SIG-M5 treated with dmso at 0.1 percent for 504 hours (cell line): ENCODE measurements around the gene SSTR5.
"Not testable (repeated sequence)": the region's sequence is repeated elsewhere in the genome, so short reads cannot be mapped to it uniquely, and the experiment has no call there.

ENCODE experiments used
- DNase-seq: peaks from one replicate; lab custom pipeline; 2025; ENCODE audit not compliant: unreplicated experiment; lab: John Stamatoyannopoulos, UW

SSTR5 gene

DNA sequence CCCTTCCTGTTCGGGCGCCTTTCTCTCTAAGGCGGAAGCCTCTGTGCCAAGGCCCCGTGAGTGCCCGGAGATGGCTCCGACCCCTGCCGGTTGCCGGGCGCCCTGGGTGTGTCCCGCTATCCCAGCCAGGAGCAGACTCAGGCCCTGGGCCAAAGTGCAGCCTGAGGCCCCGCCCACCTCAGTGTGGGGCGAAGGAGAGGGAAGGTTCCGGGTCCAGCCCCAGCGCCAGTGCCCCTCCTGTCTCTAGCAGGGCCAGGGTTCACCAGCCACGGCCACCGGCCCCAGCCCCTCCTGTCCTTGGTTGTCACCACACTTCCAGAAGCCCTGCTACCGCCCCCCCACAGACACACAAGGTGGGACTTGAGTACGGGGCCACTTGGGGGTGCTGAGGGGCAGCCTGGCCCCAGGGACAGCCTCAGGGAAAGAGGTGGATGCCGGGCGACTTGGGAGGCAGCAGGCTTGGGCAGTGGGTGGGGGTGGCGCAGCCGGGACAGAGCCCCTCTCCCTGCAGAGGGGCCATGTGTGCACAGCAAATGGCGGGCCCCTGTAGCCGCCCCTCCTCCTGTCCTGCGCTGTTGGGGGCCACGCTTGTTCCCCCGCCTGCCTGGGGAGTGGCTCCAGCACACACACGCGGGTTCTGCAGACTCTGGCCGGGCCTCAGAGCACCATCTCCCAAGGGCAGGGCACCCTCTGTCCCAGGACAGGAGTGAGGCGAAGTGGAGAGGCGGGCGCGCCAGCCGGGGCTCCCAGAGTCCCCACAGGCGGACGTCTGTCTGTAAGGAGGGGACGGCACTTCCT lies 17.5 kb downstream of the SSTR5 start:
- DNase-seq: no peak

DNA sequence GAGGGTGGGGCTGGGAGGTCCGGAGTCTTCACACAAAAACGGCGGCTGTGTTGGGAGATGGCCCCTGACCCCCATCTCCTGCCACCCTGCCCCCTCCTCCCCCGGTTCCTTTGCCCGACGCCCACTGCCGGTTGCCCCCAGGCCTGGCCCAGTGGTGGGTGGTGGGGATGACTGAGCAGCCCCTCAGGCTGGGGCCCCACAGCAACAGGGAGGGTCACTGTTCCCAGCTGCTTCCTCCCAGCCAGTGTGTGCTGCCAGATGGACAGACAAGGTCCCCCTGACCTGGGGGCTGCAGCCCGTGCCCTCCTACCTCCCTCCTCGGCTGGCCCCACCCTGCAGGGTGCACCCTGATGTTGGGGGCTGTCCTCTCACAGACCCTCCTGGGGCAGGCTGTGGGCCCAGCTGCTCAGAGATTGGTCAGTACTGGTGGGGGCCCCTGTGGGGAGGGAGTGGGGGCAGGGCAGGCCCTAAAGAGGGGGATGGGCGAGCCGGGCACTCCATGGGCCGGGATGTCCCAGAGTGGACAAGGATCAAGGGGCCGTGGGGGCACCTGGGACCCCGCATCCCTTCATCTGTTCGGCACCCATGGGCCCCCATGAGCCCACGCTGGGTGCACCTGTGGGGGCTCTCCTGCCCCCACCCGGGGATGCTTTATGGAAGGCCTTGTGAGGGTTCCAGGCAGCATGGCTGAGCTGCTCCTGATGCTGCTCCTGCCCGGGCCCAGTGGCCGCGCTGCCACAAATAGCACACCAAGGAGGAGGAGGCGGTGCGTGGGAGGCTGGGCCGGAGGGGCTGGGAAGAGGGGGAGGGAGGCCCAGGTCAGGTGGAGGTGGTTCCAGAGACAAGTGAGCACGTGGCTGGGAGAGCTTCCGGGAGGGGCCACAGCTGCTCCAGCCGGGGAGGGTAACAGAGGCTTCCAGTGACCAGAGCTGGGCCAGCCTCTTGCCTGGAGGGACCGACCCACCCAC lies 18.4 kb downstream of the SSTR5 start:
- no peak for DNase-seq

DNA sequence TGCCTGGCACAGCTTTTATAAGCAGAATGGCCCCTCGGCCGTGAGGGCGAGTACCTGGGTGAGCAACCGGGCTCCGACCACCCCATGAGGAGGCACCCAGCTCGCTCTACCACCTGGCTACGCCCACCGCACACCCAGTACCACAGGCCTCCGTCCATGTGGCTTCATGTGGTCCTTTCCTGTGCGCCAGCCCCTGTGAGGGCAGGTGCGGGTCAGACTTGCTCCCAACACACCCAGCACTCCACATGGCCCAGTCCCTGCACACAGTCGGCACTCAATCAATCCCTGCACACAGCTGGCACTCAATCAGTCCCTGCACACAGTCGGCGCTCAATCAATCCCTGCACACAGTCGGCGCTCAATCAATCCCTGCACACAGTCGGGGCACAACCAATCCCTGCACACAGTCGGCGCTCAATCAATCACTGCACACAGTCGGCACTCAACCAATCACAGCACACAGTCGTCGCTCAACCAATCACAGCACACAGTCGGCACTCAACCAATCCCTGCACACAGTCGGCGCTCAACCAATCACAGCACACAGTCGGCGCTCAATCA lies 19.5 kb downstream of the SSTR5 start:
- DNase-seq: no peak

DNA sequence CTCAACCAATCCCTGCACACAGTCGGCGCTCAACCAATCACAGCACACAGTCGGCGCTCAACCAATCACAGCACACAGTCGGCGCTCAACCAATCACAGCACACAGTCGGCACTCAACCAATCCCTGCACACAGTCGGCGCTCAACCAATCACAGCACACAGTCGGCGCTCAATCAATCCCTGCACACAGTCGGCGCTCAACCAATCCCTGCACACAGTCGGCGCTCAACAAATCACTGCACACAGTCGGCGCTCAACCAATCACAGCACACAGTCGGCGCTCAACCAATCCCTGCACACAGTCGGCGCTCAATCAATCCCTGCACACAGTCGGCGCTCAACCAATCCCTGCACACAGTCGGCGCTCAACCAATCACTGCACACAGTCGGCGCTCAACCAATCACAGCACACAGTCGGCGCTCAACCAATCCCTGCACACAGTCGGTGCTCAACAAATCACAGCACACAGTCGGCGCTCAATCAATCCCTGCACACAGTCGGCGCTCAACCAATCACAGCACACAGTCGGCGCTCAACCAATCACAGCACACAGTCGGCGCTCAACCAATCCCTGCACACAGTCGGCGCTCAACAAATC lies 20.2 kb downstream of the SSTR5 start:
- DNase-seq: not testable (repeated sequence)

DNA sequence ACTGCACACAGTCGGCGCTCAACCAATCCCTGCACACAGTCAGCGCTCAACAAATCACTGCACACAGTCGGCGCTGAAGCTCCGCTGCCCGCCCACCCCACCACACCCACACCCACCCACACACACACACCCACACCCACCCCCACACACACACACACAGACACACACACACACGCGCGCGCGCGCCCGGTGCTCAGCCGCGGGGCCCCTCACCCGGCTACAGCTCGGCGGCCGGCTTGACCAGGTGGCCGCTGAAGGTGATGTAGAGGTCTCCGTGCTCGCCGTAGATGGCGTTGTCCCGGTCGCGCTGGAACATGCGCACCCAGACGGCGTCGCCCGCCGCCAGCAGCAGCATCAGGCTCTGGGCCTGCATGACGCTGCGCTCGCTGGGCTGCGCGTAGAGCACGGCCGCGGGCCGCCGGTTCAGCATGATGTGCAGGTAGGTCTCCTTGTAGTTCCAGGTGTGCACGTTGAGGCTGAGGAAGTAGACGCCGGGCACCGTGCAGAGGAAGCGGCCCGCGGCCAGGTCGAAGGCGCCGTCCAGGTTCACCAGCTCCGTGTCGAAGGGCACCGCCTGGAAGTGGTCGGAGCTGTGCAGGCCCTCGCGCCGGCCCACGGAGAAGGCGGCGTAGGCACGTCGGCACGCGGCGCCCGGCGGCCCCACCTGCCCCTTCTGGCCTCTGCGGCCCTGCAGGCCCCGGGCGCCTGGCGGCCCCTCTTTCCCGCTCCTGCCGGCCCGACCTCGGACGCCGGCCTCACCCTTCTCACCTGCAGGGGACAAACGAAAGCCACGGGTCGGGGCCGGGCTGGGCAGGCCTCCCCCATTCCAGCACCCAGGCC lies 21.0 kb downstream of the SSTR5 start:
- no peak for DNase-seq

DNA sequence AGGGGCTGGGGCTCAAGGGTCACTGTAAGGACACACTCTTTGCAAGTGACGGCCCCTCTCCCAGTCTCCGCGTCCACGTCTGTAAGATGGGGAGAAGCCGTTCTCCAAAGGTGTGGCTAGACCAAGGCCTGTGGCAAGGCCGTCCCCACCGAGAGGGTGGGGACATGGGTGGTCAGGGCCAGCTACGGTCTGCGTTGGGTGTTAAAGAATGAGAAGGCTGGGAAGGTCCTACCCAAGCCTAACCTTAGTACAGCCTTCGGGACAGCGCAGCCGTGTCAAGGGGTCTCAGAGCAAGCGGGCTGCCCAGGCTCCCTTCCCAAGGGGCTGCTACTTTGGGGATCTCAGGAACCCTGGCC lies 21.6 kb downstream of the SSTR5 start:
- DNase-seq: no peak

DNA sequence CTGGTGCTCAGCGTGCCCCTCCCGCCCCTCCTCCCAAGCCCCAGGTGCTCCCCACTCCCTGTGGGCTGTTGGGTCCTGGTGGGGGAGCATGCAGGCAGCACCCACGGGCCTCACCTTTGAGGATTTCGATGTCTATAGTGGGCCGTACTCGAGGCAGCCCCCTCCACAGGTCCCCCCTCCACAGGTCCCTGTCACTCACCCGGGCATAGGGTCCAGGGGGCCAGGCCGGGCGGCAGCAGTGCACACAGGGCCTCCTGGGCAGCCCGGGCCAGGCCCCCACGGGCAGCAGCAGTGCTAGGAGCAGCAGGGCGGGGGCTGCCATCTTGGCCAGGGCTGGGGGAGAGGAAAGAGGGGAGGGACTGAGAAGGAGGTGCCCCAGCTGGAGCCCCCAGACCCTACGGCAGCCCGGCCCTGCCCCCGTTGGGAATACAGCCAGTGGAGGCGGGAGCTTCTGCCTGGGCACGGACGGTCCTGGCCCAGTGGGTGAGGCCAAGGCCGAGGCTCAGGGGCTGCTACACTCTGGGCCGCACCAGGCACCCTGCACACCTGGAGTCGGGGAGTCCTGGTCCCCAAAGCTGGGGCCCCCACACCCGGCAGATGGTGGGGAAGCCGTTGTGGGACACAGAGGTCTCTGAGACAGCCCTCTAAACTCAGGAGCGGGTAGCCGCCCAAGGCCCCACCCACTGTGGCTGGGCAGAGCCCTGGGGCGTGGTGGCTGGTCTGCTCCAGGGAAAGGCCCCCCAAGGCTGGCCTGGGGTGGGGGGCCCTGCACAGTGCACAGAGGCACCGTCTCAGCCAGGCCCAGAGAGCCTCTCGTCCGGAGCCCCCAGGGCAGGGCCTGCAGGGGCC lies 22.3 kb downstream of the SSTR5 start:
- DNase-seq: no peak

DNA sequence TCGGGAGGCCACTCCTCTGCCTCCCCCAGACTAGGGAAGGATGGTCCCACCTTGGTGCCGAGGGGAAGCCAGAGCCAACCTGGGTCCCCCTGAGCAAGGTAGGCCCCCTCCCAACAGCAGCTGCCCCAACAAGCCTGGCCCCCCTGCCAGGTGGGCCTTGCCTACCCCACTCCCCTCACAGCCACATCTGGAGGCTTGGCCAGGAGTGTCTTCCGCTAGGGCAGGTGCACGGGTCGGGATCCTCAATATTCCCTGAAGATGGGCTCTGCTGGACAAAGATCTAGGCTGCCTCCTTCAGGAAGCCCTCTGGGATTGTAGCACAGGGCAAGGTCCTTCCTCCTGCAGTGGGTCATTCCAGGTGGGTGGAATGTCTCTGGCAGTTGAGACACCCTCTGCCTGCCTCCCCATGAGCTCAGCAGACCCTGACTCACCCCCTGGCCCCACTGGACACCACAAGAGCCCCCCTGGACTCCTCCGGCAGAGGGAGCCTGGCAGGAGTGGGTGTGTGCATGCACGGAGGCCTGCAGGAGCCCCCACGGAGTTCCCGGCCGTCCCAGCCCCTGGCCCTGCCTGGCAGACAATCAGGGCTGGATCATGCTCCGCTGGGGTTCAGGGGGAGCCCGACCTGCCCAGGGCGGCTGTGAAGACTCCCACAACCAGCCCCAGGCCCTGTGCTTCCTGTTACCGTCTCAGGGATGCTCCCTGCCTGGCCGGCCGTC lies 23.1 kb downstream of the SSTR5 start:
- no peak for DNase-seq

DNA sequence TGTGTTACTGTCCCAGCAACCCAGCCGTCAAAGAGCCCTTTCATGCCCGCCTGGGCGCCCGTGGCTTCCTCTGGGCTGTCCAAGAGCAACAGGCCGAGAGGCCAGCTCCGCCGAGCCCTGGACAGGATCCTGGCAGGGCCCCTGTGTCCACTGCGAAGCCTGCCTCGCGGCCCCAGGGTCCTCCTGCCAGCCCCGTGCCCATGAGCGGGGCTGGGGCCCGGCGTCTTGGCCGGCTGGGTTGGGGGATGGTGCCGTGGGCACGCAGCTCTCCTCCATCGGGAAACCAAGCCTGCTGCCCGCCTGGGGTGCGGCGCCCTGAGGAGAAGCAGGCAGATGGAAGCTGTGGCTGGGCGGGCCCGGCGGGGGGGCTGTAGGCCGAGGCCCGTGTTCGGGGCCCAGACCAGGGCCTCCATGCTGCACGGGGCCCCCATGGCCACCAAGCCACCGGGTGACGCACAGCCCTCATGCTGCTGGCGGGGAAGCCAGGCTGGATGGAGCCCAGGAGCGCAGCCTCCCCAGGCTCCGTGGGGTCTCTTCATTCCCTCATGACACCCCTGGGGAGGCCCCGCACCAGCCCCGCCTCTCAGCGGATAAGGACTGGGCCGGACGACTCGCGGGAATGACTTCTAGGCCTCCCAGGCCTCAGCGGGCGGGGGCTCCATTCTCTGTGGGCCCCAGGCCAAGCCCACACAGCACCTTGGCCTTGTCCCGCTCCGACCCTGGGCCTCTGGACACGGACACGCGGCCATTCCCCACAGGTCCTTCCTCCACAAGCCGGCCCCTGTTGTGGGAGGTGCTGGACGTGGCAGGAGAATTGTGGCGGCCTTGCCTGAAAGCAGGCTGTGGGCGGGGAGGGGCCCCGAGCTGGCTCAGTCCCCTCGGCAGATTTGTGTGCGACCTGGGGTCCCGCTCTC lies 23.9 kb downstream of the SSTR5 start, which contains the start of gene C1QTNF8:
C1QTNF8 (minus strand) TSS at position 76 of the 914 bp plus-strand sequence. CDS start 1,322 bp downstream, outside the sequence.
- DNase-seq: no peak

DNA sequence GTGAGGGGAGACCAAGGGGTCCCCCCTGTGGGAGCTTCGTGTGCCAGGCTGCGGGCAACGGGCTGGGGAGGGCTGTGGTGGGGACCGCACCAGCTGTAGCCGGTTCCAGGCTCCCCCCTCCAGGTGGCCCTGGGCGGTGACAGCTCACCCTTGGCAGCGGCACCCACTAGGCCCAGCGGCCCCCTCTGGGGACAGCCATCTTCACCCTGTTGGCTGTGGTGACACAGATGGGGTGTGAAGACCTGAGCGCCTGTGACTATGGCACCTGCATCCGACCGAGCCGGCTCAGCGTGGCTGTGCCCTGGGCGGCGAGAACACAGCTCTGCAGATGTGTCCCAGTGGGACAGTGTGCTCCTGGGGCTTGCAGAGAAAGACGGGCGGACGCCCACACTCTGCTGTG lies 24.6 kb downstream of the SSTR5 start:
- no peak for DNase-seq

DNA sequence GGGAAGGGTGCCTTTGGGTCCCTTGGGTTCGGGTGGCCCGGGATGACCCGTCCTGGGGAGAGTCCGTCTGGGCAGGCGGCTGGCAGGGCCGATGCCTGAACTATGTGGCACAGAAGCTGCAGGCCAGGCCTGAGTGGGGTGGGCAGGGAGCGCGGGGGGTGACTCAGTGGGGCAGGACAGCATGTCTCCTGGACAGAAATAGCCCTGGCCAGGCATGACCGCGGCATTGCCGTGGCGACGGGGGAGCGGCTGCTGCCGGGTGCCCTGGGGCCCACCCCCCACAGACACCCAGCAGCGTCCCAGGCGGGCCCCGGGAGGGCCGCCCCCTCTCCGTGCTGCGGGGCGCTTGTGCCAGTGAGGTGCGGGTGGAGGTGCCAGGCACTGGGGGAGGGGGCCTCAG lies 25.3 kb downstream of the SSTR5 start:
- no peak for DNase-seq

DNA sequence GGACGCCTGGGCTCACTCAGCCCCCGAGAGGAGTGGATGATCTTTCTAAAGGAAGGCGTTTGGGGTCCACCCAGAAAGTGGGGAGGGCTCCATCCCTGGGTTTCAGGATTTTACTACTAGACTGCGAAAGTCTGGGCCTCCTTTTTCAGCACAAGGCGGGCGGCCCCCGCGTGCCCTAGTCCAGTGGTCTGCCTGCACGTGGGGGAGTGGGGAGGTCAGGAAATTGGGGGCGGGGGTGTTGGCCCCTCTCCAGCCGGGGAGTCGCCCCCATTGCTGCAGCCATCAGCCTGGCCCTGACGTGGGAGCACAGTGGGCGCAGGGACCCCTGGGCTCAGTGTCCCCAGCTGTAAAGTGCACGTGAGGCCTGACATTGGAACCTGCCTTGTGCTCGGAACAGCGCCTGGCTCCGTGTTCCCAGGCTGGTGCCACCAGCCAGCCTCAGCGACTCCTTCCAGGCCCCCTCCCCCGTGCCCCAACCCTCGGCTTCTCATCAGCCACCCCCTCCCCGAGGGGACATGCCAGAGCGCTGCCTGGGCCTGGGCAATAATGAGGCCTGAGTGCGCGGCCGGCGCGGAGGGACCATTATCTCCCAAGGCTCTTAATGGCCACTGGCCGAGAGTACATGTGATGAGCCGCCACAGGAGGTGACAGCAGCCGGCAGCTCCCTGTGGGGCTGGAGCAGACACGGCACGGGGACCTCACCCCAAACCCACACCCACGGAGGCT lies 25.9 kb downstream of the SSTR5 start:
- no peak for DNase-seq

DNA sequence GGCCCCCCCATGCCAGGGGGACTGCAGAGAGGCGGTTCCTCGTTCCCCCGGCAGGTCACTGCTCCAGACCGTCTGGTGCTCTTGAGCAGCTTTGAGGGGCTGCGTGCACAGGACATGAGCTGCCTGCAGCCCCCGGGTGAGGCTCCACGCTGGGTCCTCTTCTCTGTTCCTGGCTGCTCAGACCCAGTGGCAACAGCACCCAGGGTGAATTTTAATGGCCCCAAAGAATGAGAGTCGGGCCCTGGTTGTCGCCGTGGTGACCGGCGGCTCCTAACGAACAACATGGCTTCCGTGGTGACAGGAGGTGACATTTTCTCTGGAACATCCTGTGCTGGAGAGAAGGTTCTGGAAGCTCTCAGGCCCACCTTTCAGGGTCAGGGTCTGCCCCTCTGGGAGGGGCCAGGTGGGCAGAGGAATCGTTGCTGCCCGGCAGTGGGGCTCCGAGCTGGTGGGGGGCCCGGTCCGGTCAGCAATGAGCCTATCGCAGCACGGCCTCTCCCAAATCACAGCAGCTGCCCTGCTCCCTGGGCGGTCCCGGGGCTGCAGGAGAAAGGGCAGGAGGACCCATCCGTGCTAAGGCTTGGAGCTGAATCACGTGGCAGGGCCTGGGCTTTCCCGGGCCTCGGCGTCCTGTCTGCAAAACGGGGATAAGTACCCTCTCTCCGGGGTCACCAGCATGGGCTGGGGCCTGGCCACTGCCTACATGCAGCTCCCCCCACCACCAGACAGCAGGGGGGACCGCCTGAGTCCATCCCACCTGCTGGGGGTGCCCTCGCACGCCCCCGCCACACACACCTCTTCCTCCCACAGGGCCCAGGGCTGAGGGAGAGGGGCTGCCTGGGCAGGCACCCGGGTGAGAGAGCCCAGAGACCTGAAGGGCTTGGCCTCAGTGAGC lies 26.9 kb downstream of the SSTR5 start:
- no peak for DNase-seq

DNA sequence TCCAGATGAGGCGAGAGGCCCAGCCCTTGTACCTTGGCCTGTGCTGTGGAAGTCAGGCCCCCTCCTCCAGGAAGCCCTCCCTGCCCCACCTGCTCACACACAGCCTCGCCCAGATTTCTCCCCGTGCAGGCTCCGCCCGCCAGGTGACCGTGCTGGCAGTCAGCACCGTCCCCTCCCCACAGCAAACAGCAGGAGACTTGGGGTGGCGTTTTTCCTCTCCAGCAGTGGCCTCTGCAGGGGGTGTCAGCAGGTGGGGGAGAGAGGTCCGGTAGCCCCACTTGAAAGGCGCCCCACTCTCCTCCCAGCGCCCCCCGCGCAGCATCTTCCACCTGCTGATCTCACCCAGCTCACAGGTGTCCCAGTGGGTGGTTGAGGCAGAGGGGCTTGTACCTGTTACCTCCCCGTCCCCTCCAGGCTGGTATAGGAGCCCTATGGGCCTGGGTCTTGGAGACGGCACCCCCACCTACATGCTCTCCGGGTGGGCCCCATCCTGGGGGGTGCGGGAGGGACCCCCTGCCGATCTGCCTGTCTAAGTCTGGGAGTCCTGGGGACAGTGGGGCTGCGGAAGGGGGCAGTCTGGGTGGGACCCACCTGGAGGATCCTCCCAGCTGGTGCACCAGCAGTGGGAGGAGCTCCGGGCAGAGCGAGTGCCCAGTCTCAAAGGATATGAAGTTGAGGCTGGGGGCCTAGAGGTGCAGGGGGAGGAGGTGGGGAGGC lies 27.7 kb downstream of the SSTR5 start:
- DNase-seq: no peak

DNA sequence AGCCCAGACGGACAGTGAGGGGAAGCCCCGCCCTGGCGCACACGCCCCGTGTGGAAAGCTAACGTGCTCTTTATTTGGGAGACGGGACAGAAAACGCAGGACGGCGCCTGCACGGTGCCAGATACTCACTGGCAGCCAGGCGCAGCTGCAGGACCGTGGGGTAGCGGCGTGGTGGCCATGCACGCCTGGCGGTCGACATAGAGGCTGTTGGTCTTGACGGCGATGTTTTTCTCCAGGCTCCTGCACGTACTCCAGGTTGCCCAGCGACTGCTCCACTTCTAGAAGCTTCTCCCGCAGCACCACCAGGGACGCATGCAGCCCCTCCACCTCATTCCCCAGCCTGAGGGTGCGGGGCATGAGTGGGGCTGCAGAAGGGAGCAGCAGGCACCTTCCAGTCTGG lies 28.6 kb downstream of the SSTR5 start:
- no peak for DNase-seq
